COLO829 (cell line): Measurements from ENCODE around the gene CDK13.
"Not testable (repeated sequence)": the region's sequence is repeated elsewhere in the genome, so short reads cannot be mapped to it uniquely, and the experiment has no call there.

Source experiments
- DNase-seq: peaks from one replicate; pipeline ENCODE4 v3.0.0; 2012; ENCODE audit warnings: low spot score

The CDK13 gene

DNA sequence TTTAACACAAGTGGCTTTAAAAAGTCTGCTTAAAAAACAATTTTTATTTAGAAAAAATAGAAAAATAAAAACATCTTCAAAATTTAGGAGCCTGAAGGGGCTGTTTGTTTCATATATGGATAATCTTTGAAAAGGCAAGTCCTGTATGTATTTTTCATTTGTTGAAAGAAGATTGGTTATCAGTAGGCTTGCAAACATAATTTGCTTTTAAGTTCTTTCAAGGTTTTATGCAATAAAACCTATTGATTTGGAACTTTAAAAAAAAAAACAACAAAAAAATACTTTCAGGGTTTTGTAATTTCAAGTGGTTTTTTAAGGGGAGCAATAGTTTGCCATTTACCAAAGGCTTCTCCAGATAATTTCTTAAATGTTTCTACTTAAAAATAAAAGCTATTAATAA lies 148.8 kb downstream of the CDK13 start:
- no peak for DNase-seq

DNA sequence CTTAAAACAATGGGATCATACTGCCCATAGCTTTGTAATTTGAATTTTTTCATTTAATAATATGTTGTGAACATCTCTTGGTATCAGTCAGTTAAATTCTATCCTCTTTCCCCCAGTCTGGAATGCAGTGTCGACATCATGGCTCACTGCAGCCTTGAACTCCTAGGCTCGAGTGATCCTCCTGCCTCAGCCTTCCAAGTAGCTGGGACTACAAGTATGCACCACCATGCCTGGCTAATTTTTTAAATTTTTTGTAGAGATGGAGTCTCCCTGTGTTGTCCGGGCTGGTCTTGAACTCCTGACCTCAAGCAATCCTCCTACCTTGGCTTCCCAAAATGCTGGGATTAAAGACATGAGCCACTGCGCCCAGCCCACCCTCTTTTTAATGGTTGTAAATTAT lies 149.8 kb downstream of the CDK13 start:
- DNase-seq = no peak

DNA sequence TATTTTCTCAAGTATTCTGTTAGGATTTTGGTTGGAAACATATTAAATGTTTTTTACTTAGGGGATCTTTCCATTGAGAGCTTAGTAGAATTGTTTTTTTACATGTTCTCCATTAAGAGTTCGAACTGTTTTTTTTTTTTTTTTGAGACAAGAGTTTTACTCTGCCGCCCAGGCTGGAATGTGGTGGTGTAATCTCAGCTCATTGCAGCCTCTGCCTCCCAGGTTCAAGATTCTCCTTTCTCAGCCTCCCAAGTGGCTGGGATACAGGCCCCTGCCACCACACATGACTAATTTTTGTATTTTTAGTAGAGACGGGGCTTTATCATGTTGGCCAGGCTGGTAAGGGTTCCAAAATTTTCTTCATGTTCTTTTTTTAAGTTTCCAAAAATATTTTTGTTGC lies 151.1 kb downstream of the CDK13 start:
- no peak for DNase-seq

DNA sequence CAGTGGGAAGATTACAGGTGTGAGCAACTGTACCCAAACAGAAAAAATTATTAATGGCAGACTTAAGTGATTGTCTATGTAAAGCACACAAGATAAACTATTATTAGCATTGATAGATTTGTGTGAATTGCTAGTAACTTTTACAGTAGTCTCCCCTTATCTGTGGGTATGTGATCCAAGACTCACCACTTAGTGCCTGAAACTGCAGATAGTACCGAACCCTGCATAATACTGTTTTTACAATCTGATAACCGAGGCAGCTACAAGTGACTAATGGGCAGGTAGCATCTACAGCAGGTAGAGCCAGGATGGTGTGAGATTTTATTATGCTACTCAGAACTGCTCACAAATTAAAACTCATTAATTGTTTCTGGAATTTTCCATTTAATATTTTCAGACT lies 152.8 kb downstream of the CDK13 start:
- no peak for DNase-seq

DNA sequence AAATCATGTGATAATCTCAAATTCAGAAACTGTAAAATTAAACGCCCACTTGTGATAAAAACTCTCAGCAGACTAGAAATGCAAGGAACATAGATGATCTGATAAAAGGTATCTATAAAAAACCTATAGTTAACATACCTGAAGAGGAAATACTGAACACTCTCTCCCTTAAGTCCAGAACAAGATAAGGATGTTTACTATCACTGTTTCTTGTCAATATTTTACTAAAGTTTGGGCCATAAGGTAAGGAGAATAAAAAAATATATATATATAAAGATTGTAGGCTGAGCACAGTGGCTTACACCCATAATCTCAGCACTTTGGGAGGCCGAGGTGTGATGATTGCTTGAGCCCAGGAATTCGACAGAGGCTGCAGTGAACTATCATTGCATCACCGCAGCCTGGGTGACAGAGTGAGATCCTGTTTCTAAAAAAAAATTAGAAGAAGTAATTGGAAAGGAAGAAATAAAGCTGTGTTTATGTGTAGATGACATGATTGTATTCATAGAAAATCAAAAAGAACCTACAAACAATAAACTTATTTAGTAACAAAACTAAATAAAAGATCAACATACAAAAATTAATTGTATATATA lies 155.9 kb downstream of the CDK13 start:
- DNase-seq = no peak

GRCh38 chr7:40115936-40116335 lies 165.9 kb downstream of the CDK13 start:
- no peak for DNase-seq

GRCh38 chr7:40117199-40117598 lies 167.1 kb downstream of the CDK13 start:
- DNase-seq = not testable (repeated sequence)

DNA sequence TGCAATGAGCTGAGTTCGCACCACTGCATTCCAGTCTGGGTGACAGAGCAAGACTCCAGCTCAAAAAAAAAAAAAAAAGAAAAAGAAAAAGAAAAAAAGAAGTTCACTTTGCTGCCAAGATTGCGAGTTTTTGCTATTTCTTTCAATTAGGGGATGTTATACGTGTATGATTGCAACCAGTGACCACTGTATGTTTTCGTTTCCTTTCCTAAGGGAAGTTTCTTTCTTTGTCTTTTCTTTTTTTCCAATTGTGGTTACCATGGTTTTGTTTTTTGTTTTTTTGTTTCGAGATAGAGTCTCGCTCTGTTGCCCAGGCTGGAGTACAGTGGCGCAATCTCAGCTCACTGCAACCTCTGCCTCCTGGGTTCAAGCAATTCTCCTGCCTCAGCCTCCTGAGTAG lies 168.1 kb downstream of the CDK13 start:
- DNase-seq = not testable (repeated sequence)

DNA sequence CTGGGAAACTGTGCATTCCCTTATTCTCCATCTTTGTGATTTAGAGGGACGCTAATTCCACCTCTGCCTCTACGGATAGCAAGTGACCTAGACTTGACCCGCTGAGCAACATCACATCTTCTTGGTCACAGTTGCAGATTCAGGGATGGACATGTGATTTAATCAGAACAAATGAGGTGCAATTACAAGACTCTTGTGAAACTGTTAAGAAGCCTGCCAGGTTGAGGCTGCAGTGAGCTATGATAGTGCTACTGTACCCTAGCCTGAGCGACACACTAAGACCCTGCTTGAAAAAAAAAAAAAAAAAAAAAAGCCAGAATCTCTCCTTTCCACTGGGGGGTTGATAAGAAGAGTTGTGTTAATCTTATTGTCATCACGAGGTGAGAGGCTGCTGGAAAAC lies 170.0 kb downstream of the CDK13 start:
- DNase-seq = no peak

GRCh38 chr7:40122100-40122939 lies 172.3 kb downstream of the CDK13 start:
- not testable (repeated sequence) for DNase-seq

DNA sequence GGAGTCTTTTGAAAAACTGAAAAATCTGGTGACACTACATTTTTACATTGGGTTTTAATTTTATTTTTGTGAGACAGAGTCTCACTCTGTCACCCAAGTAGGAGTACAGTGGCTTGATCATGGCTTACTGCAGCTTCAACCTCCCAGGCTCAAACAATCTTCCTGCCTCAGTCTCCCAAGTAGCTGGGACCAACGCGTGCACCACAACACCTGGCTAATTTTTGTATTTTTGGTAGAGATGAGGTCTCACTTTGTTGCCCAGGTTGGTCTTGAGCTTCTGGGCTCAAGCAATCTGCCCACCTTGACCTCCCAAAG lies 172.8 kb downstream of the CDK13 start:
- DNase-seq = no peak

- DNase-seq = no peak
These were observed 183.7 kb downstream of the CDK13 start for GRCh38 chr7:40133561-40134427.

DNA sequence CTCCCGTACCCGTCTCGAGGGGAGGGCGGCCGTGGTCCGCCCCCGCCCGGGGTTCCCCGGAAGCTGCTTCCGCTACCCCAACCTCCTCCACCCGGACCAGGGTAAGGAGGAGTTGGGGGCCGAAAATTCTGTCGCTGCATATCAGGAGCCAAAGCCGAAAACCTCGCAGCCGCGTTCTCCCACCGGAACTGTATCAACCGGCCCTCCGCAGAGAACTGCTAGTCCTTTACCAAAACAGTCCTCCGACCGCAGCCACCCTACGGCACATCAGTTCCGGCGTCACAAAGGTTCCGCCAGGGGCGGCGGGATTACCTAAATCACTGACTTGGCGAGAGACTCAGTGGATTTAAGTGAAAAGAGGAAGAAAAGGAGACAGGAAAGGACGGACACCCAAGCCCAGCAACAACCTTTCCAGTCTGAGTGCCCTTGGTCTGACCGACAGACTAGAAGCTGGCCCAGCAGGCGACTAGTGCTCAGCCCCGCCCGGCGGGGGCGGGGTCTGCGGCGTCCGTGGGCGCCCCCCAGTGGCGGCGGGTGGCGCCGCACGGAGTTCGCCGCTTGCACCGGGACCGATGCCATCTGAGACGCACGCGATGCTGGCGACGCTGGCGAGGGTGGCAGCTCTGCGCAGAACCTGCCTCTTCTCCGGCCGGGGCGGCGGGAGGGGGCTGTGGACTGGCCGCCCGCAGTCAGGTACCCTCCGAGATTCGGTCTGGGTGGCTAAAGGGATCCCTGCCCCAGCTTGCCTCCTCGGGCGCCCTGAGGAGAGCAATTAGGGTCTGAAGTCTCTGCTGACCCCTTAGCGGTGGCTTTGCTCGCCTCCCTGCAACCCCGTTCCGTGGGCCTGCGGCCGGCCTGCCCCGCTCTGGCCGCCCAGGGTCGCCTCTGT lies 184.6 kb downstream of the CDK13 start, which contains the start of the genes MPLKIP and SUGCT:
MPLKIP (minus strand) TSS at position 195 of the 889 bp plus-strand sequence; CDS start at position 140, 55 bp downstream.
SUGCT (plus strand) TSS at position 578 of the 889 bp plus-strand sequence.
- DNase-seq = peak; percentile 90

GRCh38 chr7:40135317-40135610 lies 185.2 kb downstream of the CDK13 start:
- DNase-seq = no peak

DNA sequence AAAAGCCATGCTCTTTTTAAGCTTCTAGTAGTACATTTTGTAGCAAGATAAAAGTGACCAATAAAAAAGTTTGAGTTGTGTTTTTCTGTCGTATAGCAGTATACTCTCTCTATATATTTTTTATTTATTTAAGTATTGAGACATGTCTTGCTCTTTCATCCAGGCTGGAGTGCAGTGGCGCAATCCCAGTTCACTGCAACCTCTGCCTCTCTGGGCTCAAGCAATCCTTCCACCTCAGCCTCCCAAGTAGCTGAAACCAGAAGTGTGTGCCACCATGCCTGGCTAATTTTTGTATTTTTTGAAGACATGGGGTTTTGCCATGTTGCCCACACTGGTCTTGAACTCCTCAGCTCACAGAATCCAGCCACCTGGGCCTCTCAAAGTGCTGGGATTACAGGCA lies 187.5 kb downstream of the CDK13 start:
- no peak for DNase-seq

GRCh38 chr7:40138973-40139372 lies 188.9 kb downstream of the CDK13 start:
- no peak for DNase-seq

GRCh38 chr7:40139891-40140290 lies 189.8 kb downstream of the CDK13 start:
- DNase-seq = not testable (repeated sequence)

DNA sequence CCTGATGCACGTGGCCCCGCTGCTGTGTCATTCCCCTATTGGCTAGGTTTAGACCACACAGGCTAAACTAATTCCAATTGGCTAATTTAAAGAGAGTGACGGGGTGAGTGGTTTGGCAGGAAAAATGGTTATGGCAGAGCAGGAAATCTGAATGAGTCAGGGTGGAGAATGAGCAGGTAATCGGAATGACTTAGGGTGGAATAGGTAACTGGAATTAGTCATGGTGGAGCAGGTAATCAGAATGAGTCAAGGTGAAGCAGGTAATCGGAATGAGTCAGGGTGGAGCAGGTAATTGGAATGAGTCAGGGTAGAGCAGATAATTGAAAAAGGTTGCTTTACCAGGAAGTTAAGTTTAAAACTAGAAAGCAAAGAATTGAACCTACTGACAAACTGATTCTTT lies 191.9 kb downstream of the CDK13 start:
- not testable (repeated sequence) for DNase-seq

DNA sequence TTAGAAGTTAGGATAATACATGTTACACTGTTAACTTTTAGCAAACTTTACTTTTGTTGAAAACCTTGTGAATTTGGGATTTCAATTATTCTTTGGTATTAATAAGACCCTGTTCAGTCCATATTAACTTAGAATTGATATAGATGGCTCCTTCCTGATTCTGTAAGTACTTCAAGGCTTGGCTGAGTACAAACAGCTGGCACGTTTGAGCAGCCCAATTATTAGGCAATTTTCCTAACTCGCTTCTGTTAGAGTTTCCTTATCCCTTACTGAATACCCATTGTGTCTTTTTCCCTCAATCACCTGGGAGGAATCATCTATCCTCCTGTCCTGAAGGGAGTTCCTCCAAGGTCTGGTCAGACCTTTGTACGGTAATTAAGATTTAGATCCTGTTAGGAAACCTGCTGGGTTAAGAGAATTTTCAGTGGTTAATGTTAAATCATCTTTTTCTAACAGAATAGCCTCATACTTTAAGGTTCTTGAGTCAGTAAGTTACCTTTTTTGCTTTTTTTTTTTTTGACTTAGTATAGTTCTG lies 195.6 kb downstream of the CDK13 start:
- not testable (repeated sequence) for DNase-seq

DNA sequence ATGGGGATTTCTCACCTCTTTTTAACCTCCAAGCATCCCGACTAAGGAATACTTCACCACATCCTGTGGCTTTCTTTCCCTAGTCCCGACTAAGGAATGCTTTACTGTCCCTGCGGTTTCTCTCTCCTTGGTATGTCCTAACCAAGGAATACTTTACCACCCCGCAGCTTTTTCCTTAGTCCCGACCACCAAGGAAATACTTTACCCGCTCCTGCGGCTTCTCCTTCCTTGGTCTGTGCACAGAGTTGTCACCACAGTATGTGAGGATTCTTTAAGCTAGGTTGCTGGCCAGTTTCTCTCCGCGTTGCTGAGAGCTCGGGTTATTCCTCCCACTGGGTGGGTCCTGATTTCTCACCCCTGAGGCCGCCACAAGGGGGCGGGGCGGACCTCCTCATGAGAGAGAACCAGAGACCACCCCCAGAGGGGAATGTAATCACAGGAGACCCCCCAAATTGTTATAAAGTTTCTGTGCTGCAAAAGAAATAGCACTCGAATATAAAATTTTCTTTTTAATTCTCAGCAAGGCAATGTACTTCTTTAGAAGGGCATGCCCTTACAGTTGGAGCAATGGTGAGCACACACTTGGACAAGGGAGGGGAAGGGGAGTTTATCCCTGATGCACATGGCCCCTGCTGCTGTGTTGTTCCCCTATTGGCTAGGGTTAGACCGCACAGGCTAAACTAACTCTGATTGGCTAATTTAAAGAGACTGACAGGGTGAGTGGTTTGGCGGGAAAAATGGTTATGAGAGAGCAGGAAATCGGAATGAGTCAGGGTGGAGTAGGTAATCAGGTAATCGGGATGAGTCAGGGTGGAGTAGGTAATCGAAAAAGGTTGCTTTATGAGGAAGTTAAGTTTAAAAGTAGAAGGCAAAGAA lies 197.6 kb downstream of the CDK13 start:
- DNase-seq = no peak

GRCh38 chr7:40148247-40148580 lies 198.2 kb downstream of the CDK13 start:
- DNase-seq = not testable (repeated sequence)
